HepG2 (cell line): ENCODE measurements around the gene BPIFB2. TPM values are rescaled to one million over a fixed set of nuclear protein-coding genes. Genes with fewer than 3 reads are reported as not detected.

Experiments used
- ARNT ChIP-seq: fragments of 450-650 bp; IDR thresholded peaks from 2 replicates; pipeline ENCODE4 v1.6.1; 2017
- ATF1 ChIP-seq: IDR thresholded peaks from 2 replicates; pipeline ENCODE4 v1.6.1; 2016; ENCODE audit warnings: mild to moderate bottlenecking, control low read depth
- CENPT ChIP-seq: sonication (generic); formaldehyde crosslinking; IDR thresholded peaks from 2 replicates; pipeline ENCODE4 v1.8.0; 2022; ENCODE audit warnings: low read depth, mild to moderate bottlenecking, moderate library complexity, missing genetic modification reagents
- DNMT3B ChIP-seq: conservative IDR thresholded peaks from 2 replicates; pipeline ENCODE4 v1.6.1; 2016; ENCODE audit warnings: missing biosample characterization, control low read depth
- HDAC6 ChIP-seq: fragments of 200-600 bp; sonication (generic); IDR thresholded peaks from 2 replicates; pipeline ENCODE4 v1.7.0; 2017; ENCODE audit warnings: mild to moderate bottlenecking, antibody characterized with exemption, low read length, low read depth
- JUNB ChIP-seq: sonication (generic); formaldehyde crosslinking; IDR thresholded peaks from 2 replicates; pipeline ENCODE4 v1.8.0; 2022; ENCODE audit warnings: missing genetic modification reagents, mild to moderate bottlenecking, borderline replicate concordance
- NFKB2 ChIP-seq: sonication (generic); formaldehyde crosslinking; IDR thresholded peaks from 2 replicates; pipeline ENCODE4 v1.4.0; 2020; ENCODE audit warnings: missing genetic modification reagents, borderline replicate concordance
- NR2F6 ChIP-seq, 2 experiments: IDR thresholded peaks; 2 replicates each; pipeline ENCODE4 v1.6.1; 2016; ENCODE audit warnings: antibody characterized with exemption in 1 of 2, mild to moderate bottlenecking in 1 of 2
- PHF8 ChIP-seq: sonication (generic); formaldehyde crosslinking; IDR thresholded peaks from 2 replicates; pipeline ENCODE4 v1.5.0; 2020; ENCODE audit warnings: missing genetic modification reagents
- RCOR2 ChIP-seq: IDR thresholded peaks from 2 replicates; pipeline ENCODE4 v1.6.1; 2016; ENCODE audit warnings: missing biosample characterization, missing genetic modification reagents
- REL ChIP-seq: sonication (generic); formaldehyde crosslinking; conservative IDR thresholded peaks from 2 replicates; pipeline ENCODE4 v1.8.0; 2022; ENCODE audit warnings: mild to moderate bottlenecking, missing genetic modification reagents, moderate library complexity
- TAF1 ChIP-seq: sonication (generic); formaldehyde crosslinking; IDR thresholded peaks from 2 replicates; pipeline ENCODE4 v1.4.0; 2020; ENCODE audit warnings: missing genetic modification reagents
- ZBTB21 ChIP-seq: sonication (generic); formaldehyde crosslinking; IDR thresholded peaks from 2 replicates; pipeline ENCODE4 v1.4.0; 2020; ENCODE audit warnings: missing genetic modification reagents
- ZBTB7B ChIP-seq: sonication (generic); formaldehyde crosslinking; IDR thresholded peaks from 2 replicates; pipeline ENCODE4 v1.4.0; 2020; ENCODE audit warnings: missing genetic modification reagents
- ZFAT ChIP-seq: sonication (generic); formaldehyde crosslinking; conservative IDR thresholded peaks from 2 replicates; pipeline ENCODE4 v1.8.1; 2023; ENCODE audit warnings: missing genetic modification reagents, inconsistent platforms
- ZNF225 ChIP-seq: sonication (generic); formaldehyde crosslinking; IDR thresholded peaks from 2 replicates; pipeline ENCODE4 v1.4.0; 2020; ENCODE audit warnings: mild to moderate bottlenecking, missing genetic modification reagents
- ZNF329 ChIP-seq: sonication (generic); formaldehyde crosslinking; IDR thresholded peaks from 2 replicates; pipeline ENCODE4 v1.9.0; 2021; ENCODE audit warnings: low read depth, mild to moderate bottlenecking, missing genetic modification reagents
- ZNF556 ChIP-seq: sonication (generic); formaldehyde crosslinking; IDR thresholded peaks from 2 replicates; pipeline ENCODE4 v1.4.0; 2020; ENCODE audit warnings: mild to moderate bottlenecking, missing genetic modification reagents, borderline replicate concordance
- ZNF557 ChIP-seq: sonication (generic); formaldehyde crosslinking; IDR thresholded peaks from 2 replicates; pipeline ENCODE4 v1.4.0; 2020; ENCODE audit warnings: missing genetic modification reagents
- ZNF777 ChIP-seq: sonication (generic); formaldehyde crosslinking; IDR thresholded peaks from 2 replicates; pipeline ENCODE4 v1.4.0; 2020; ENCODE audit warnings: missing genetic modification reagents
- polyA plus RNA-seq, 8 experiments: library from polyadenylated mRNA; depleted of rRNA in 3 of 8; stranded (reverse) in 7 of 8; unstranded in 1 of 8; fragments of >200 nt; fragmentation: Illumina TruSeq in 4 of 8; extraction: Trizol in 4 of 8; gene quantifications; 2 replicates each; pipeline versions ENCODE4 v1.2.1 to v1.2.3, GENCODE V29; 2011 to 2016; ENCODE audit warnings: low read depth in 4 of 8, missing spikeins in 1 of 8, mixed read lengths in 1 of 8; ENCODE audit not compliant: insufficient read depth in 1 of 8
- total RNA-seq, 5 experiments: library from RNA; depleted of rRNA; stranded (reverse); fragments of >200 nt; fragmentation: Illumina TruSeq; extraction: Trizol; gene quantifications; 2 replicates each; pipeline ENCODE4 v1.2.3, GENCODE V29; 2016; ENCODE audit warnings: low read depth in 1 of 5
- TF ChIP-seq, protein P1 (sequence below): sonication (generic); formaldehyde crosslinking; IDR thresholded peaks from 2 replicates; pipeline ENCODE4 v1.4.0; 2020; ENCODE audit warnings: missing genetic modification reagents, borderline replicate concordance
- TF ChIP-seq, protein P2 (sequence below): sonication (generic); formaldehyde crosslinking; IDR thresholded peaks from 2 replicates; pipeline ENCODE4 v1.8.0; 2022; ENCODE audit warnings: mild to moderate bottlenecking, missing genetic modification reagents, moderate library complexity
- TF ChIP-seq, protein P3 (sequence below): sonication (generic); formaldehyde crosslinking; IDR thresholded peaks from 2 replicates; pipeline ENCODE4 v1.5.0; 2020; ENCODE audit warnings: mild to moderate bottlenecking, missing genetic modification reagents, borderline replicate concordance
- TF ChIP-seq, protein P4 (sequence below): IDR thresholded peaks from 2 replicates; pipeline ENCODE4 v1.6.1; 2016; ENCODE audit warnings: mild to moderate bottlenecking, missing biosample characterization, missing genetic modification reagents
- TF ChIP-seq, protein P5 (sequence below): sonication (generic); formaldehyde crosslinking; IDR thresholded peaks from 2 replicates; pipeline ENCODE4 v1.8.0; 2022; ENCODE audit warnings: missing genetic modification reagents, mild to moderate bottlenecking, inconsistent platforms, borderline replicate concordance

Gene BPIFB2
- total and polyA plus RNA-seq, 2 of the 13 experiments (the other 11 are each of a cell fraction or from before 2014, with no cell fraction given): 54.5 to 902 TPM

DNA sequence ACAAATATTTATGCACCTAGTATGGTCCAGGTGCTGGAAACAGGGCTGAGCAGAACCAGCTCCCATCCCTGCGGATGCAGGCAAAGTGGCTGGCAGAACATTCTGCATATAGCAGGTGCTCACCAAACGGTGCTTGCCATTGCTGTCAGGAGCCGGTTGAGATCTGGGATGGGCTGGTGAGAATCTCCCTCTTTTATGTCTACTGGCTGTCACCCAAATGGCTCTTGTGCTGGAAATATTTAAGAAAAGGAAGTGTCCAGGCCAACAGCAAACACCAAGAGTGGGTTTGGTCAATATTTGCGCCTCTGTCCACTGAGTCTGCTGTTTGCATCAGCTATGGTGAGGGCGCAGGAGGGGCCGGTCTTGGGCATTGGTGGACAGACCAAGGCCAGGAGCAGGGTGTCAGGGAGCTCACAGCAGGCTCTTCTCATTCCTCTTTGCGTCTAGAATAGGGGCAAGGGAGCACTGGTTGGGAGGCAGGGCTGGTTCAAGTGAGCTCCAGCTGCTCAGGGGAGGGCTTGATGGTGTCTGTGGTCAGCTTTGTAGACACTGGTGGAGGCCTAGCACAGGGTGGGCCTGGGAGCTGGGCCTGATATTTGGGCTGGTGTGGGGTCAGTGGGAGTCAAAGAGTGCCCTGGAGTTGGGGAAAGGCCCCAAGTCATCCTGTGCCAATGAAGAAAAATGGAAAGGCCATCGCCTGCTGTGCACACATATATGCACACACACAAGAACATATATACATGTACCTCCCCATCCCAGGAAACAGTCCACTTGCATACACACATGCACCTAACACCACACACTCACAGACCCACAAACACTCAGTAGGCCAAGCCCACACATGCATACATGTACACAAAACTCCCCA lies 1.4 kb upstream of the BPIFB2 start (continued):
- TF ChIP-seq ZNF329 (CRISPR knock-in tag) (0 out of 2 replicates have a peak, but pooled peaks have one; percentile 19), JUNB (no peak), ZNF777 (CRISPR knock-in tag) (no peak; the same call in 1 of the 2 replicates), ZNF225 (no peak), PHF8 (CRISPR knock-in tag) (peak; percentile 57), NFKB2 (CRISPR knock-in tag) (peak; percentile 85; the same call in 1 of the 2 replicates), ATF1 (CRISPR knock-in tag) (no peak), ARNT (no peak), ZNF557 (peak; percentile 23; the same call in 1 of the 2 replicates), TAF1 (CRISPR knock-in tag) (peak; percentile 65; the same call in 1 of the 2 replicates), ZFAT (CRISPR knock-in tag) (no peak), REL (CRISPR knock-in tag) (no peak), HDAC6 (no peak), NR2F6 (IDR thresholded peaks at IDR 0.05) (peak; percentile 91), NR2F6 (CRISPR knock-in tag; IDR thresholded peaks at IDR 0.05) (peak; percentile 97), RCOR2 (CRISPR knock-in tag) (peak; percentile 96), CENPT (CRISPR knock-in tag) (0 out of 2 replicates have a peak, but pooled peaks have one; percentile 71), ZNF556 (CRISPR knock-in tag) (peak; percentile 81; the same call in 1 of the 2 replicates), ZBTB21 (CRISPR knock-in tag) (no peak; the same call in 1 of the 2 replicates), ZBTB7B (CRISPR knock-in tag) (peak; percentile 99), DNMT3B (CRISPR knock-in tag) (no peak)
- TF ChIP-seq, protein P1, sequence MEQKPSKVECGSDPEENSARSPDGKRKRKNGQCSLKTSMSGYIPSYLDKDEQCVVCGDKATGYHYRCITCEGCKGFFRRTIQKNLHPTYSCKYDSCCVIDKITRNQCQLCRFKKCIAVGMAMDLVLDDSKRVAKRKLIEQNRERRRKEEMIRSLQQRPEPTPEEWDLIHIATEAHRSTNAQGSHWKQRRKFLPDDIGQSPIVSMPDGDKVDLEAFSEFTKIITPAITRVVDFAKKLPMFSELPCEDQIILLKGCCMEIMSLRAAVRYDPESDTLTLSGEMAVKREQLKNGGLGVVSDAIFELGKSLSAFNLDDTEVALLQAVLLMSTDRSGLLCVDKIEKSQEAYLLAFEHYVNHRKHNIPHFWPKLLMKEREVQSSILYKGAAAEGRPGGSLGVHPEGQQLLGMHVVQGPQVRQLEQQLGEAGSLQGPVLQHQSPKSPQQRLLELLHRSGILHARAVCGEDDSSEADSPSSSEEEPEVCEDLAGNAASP (CRISPR knock-in tag): peak; percentile 96
- TF ChIP-seq, protein P2, sequence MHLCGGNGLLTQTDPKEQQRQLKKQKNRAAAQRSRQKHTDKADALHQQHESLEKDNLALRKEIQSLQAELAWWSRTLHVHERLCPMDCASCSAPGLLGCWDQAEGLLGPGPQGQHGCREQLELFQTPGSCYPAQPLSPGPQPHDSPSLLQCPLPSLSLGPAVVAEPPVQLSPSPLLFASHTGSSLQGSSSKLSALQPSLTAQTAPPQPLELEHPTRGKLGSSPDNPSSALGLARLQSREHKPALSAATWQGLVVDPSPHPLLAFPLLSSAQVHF (CRISPR knock-in tag): no peak
- TF ChIP-seq, protein P3, sequence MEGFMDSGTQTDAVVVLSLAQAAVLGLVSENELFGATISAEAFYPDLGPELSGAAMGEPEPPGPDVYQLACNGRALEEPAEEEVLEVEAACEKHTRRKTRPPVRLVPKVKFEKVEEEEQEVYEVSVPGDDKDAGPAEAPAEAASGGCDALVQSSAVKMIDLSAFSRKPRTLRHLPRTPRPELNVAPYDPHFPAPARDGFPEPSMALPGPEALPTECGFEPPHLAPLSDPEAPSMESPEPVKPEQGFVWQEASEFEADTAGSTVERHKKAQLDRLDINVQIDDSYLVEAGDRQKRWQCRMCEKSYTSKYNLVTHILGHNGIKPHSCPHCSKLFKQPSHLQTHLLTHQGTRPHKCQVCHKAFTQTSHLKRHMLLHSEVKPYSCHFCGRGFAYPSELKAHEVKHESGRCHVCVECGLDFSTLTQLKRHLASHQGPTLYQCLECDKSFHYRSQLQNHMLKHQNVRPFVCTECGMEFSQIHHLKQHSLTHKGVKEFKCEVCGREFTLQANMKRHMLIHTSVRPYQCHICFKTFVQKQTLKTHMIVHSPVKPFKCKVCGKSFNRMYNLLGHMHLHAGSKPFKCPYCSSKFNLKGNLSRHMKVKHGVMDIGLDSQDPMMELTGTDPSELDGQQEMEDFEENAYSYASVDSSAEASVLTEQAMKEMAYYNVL: peak; percentile 52; the same call in 1 of the 2 replicates
- TF ChIP-seq, protein P4, sequence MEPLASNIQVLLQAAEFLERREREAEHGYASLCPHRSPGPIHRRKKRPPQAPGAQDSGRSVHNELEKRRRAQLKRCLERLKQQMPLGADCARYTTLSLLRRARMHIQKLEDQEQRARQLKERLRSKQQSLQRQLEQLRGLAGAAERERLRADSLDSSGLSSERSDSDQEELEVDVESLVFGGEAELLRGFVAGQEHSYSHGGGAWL (CRISPR knock-in tag): peak; percentile 63; the same call in 1 of the 2 replicates
- TF ChIP-seq, protein P5, sequence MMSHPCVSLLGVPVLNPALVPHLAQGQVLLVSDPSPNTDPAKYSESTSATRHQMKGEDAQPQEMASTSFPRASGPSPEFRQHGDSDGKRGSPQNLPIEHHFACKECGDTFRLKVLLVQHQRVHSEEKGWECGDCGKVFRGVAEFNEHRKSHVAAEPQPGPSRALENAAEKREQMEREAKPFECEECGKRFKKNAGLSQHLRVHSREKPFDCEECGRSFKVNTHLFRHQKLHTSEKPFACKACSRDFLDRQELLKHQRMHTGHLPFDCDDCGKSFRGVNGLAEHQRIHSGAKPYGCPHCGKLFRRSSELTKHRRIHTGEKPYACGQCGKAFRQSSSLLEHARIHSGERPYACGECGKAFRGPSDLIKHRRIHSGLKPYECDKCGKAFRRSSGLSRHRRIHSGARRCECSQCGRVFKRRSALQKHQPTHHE: no peak
